OCI-LY7 (cell line): ENCODE measurements around the gene PHRF1. TPM values are rescaled to one million over a fixed set of nuclear protein-coding genes. Genes with fewer than 3 reads are reported as not detected.

Experiments used
- BruUV-seq: library from RNA; stranded (reverse); fragments of 400-500 nt; replicated peaks from 2 replicates; lab custom pipeline; 2021; lab: Mats Ljungman, UMichigan
- CTCF ChIA-PET: fragments of 300-600 bp; sonication (Branson Sonifier 250); formaldehyde crosslinking; loops from one replicate; lab custom pipeline; 2022; ENCODE audit warnings: antibody characterized with exemption; ENCODE audit not compliant: unreplicated experiment; lab: Charles Lee
- POLR2A ChIA-PET: fragments of 300-600 bp; sonication (Branson Sonifier 250); formaldehyde crosslinking; loops from one replicate; lab custom pipeline; 2022; ENCODE audit warnings: antibody characterized with exemption; lab: Charles Lee
- DNase-seq: peaks from one replicate; pipeline ENCODE4 v3.0.0-alpha.2; 2015; ENCODE audit warnings: low spot score
- H2AFZ ChIP-seq: fragments of 200-600 bp; sonication (generic), shearing (Covaris generic); 2 replicates; pipeline ENCODE4 v1.6.1; 2014; ENCODE audit warnings: mild to moderate bottlenecking, antibody characterized with exemption, low read length, moderate library complexity
- H3K27ac ChIP-seq: fragments of 200-600 bp; sonication (generic); 2 replicates; pipeline ENCODE4 v1.5.1; 2014; ENCODE audit warnings: mixed run types, low read depth, mild to moderate bottlenecking, moderate library complexity, low read length, inconsistent platforms; ENCODE audit not compliant: poor library complexity, severe bottlenecking
- H3K36me3 ChIP-seq: fragments of 200-600 bp; sonication (generic); 2 replicates; pipeline ENCODE4 v1.6.1; 2014; ENCODE audit warnings: mild to moderate bottlenecking, antibody characterized with exemption, low read length, moderate library complexity, mixed read lengths; ENCODE audit not compliant: insufficient read depth
- H3K4me1 ChIP-seq: fragments of 200-600 bp; sonication (generic); 2 replicates; pipeline ENCODE4 v1.5.1; 2014; ENCODE audit warnings: mild to moderate bottlenecking, low read length; ENCODE audit not compliant: insufficient read depth, poor library complexity, severe bottlenecking
- H3K4me2 ChIP-seq: fragments of 200-600 bp; sonication (generic); 2 replicates; pipeline ENCODE4 v1.6.1; 2014; ENCODE audit warnings: mild to moderate bottlenecking, low read length
- H3K4me3 ChIP-seq: fragments of 200-600 bp; sonication (generic); 2 replicates; pipeline ENCODE4 v1.5.1; 2014; ENCODE audit warnings: mild to moderate bottlenecking, low read depth, low read length; ENCODE audit not compliant: poor library complexity, severe bottlenecking
- H3K79me2 ChIP-seq: fragments of 200-600 bp; sonication (generic); 2 replicates; pipeline ENCODE4 v1.6.1; 2016; ENCODE audit warnings: low read depth, mild to moderate bottlenecking, low read length, moderate library complexity, mixed read lengths; ENCODE audit not compliant: insufficient read depth
- H3K9me2 ChIP-seq: fragments of 200-600 bp; sonication (generic); 2 replicates; pipeline ENCODE4 v1.6.1; 2016; ENCODE audit warnings: mild to moderate bottlenecking, low read length, mixed read lengths; ENCODE audit not compliant: insufficient read depth
- H3K9me3 ChIP-seq: fragments of 200-600 bp; sonication (generic); 2 replicates; pipeline ENCODE4 v1.6.1; 2014; ENCODE audit warnings: mild to moderate bottlenecking, mixed run types, low read length, mixed read lengths
- H4K20me1 ChIP-seq: fragments of 200-600 bp; sonication (generic); 2 replicates; pipeline ENCODE4 v1.6.1; 2014; ENCODE audit warnings: mild to moderate bottlenecking, antibody characterized with exemption, low read length, moderate library complexity, mixed read lengths; ENCODE audit not compliant: insufficient read depth
- EZH2phosphoT487 ChIP-seq: fragments of 200-600 bp; sonication (generic); IDR thresholded peaks from 2 replicates; pipeline ENCODE4 v1.6.1; 2018; ENCODE audit warnings: low read depth, borderline replicate concordance, mild to moderate bottlenecking, mixed run types, antibody characterized with exemption, low read length, moderate library complexity, mixed read lengths
- intact Hi-C: fragments of 100-400 bp; cut with micrococcal nuclease; formaldehyde crosslinking; loops from one replicate; pipeline ENCODE4 v1.10.0; 2022; ENCODE audit not compliant: unreplicated experiment
- total RNA-seq, 2 experiments: library from RNA; depleted of rRNA in 1 of 2; stranded (reverse); fragments of >200 nt in 1 of 2; shearing (Covaris generic) in 1 of 2; gene quantifications; 2 replicates each; pipeline ENCODE4 v1.2.3, GENCODE V29; 2014 to 2022
- TF ChIP-seq, protein P1 (sequence below): fragments of 200-600 bp; sonication (generic); conservative IDR thresholded peaks from 2 replicates; pipeline ENCODE4 v1.5.1; 2014; ENCODE audit warnings: mild to moderate bottlenecking, antibody characterized with exemption, low read length, moderate library complexity, mixed read lengths

Gene PHRF1
- total RNA-seq, 2 experiments from 2014 or later = 25.6 to 45.4 TPM

DNA sequence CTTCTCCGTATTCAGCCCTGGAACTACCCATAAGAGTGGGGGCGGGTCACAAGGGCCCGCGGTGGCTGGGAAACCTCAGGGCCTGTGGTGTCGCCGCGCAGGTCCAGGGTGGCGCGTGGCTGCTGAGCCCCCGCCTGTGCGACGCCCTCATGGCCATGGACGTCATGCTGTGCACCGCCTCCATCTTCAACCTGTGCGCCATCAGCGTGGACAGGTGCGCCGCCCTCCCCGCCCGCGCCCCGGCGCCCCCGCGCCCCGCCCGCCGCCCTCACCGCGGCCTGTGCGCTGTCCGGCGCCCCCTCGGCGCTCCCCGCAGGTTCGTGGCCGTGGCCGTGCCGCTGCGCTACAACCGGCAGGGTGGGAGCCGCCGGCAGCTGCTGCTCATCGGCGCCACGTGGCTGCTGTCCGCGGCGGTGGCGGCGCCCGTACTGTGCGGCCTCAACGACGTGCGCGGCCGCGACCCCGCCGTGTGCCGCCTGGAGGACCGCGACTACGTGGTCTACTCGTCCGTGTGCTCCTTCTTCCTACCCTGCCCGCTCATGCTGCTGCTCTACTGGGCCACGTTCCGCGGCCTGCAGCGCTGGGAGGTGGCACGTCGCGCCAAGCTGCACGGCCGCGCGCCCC, 63.2 kb downstream of the PHRF1 start:
- Histone ChIP-seq H3K4me1 (peaks cover 9% of the 10 kb centered on the region), H4K20me1 (no peaks in the 10 kb centered on the region), H3K27ac (no peak overlapping the region), H3K9me3 (no peaks in the 10 kb centered on the region), H3K4me3 (no peak overlapping the region), H3K79me2 (no peaks in the 10 kb centered on the region), H3K4me2 (no peak overlapping the region), H2AFZ (no peak overlapping the region), H3K9me2 (no peaks in the 10 kb centered on the region), H3K36me3 (peaks cover 21% of the 10 kb centered on the region; the same call in 1 of the 2 replicates)
- CTCF ChIA-PET = no interaction called here
- TF ChIP-seq, protein P1, sequence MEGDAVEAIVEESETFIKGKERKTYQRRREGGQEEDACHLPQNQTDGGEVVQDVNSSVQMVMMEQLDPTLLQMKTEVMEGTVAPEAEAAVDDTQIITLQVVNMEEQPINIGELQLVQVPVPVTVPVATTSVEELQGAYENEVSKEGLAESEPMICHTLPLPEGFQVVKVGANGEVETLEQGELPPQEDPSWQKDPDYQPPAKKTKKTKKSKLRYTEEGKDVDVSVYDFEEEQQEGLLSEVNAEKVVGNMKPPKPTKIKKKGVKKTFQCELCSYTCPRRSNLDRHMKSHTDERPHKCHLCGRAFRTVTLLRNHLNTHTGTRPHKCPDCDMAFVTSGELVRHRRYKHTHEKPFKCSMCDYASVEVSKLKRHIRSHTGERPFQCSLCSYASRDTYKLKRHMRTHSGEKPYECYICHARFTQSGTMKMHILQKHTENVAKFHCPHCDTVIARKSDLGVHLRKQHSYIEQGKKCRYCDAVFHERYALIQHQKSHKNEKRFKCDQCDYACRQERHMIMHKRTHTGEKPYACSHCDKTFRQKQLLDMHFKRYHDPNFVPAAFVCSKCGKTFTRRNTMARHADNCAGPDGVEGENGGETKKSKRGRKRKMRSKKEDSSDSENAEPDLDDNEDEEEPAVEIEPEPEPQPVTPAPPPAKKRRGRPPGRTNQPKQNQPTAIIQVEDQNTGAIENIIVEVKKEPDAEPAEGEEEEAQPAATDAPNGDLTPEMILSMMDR = no peak
- no peak for TF ChIP-seq EZH2phosphoT487
- POLR2A ChIA-PET = no interaction called here
- intact Hi-C loops = no loop called here
- no TSS peak for BruUV-seq
- no peak for DNase-seq

DNA sequence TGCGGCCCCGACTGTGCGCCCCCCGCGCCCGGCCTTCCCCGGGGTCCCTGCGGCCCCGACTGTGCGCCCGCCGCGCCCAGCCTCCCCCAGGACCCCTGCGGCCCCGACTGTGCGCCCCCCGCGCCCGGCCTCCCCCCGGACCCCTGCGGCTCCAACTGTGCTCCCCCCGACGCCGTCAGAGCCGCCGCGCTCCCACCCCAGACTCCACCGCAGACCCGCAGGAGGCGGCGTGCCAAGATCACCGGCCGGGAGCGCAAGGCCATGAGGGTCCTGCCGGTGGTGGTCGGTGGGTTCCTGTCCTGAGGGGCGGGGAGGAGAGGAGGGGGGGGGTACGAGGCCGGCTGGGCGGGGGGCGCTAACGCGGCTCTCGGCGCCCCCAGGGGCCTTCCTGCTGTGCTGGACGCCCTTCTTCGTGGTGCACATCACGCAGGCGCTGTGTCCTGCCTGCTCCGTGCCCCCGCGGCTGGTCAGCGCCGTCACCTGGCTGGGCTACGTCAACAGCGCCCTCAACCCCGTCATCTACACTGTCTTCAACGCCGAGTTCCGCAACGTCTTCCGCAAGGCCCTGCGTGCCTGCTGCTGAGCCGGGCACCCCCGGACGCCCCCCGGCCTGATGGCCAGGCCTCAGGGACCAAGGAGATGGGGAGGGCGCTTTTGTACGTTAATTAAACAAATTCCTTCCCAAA, 63.9 kb downstream of the PHRF1 start:
- intact Hi-C loops = no loop called here
- Histone ChIP-seq H4K20me1 (no peaks in the 10 kb centered on the region), H3K36me3 (peaks cover 27% of the 10 kb centered on the region; the same call in 1 of the 2 replicates), H3K27ac (no peak overlapping the region), H3K4me1 (peaks cover 9% of the 10 kb centered on the region), H3K4me3 (no peak overlapping the region), H3K4me2 (no peak overlapping the region), H3K9me2 (no peaks in the 10 kb centered on the region), H2AFZ (no peak overlapping the region), H3K79me2 (no peaks in the 10 kb centered on the region), H3K9me3 (no peaks in the 10 kb centered on the region)
- no peak for DNase-seq
- TF ChIP-seq EZH2phosphoT487 = no peak
- TF ChIP-seq, protein P1 = no peak
- CTCF ChIA-PET = no interaction called here
- BruUV-seq = no TSS peak
- POLR2A ChIA-PET = no interaction called here

DNA sequence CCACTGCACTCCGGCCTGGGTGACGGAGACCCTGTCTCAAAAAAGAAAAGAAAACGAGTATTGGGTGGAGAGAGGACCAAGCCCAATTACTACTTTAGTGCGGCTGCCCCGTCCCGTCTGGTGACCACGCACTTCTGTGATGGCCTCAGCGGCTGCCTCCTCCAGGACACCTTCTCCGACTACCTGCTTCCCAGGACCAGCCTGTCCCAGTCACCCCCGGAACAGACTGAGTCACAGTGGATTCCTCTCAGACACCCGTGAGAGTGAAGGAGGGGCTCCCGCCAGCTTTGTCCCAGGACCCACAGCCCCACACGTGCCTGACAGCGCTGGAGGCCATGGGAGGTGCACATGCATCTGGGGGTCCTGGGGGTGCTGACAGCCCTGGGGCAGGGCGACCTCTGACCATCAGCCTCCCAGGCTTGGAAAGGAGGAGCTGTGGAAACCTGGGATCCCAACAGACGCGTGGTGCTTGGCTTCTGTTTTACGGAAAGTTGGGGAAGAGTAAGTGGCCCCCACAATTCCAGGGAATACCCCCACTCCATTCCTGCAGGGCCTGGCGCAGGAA, 65.6 kb downstream of the PHRF1 start:
- Histone ChIP-seq H3K4me2 (no peak overlapping the region), H3K9me2 (no peaks in the 10 kb centered on the region), H3K9me3 (no peaks in the 10 kb centered on the region), H4K20me1 (no peaks in the 10 kb centered on the region), H2AFZ (no peak overlapping the region), H3K4me3 (no peak overlapping the region), H3K36me3 (peaks cover 42% of the 10 kb centered on the region; the same call in 1 of the 2 replicates), H3K4me1 (peaks cover 9% of the 10 kb centered on the region), H3K79me2 (no peaks in the 10 kb centered on the region), H3K27ac (no peak overlapping the region)
- intact Hi-C loops = no loop called here
- POLR2A ChIA-PET = interaction anchor here (0.5 kb wide), 1 partner anchor 140 kb away, joined by 3 read pairs; no protein-coding TSS in a partner anchor
- no peak for TF ChIP-seq EZH2phosphoT487
- TF ChIP-seq, protein P1 = no peak
- DNase-seq = no peak
- BruUV-seq = no TSS peak
- CTCF ChIA-PET = no interaction called here
